DMS79 (cell line): ENCODE measurements around the gene GAREM1.
"Not testable (repeated sequence)": the region's sequence is repeated elsewhere in the genome, so short reads cannot be mapped to it uniquely, and the experiment has no call there.

ENCODE experiments used
- DNase-seq: peaks from one replicate; lab custom pipeline; 2025; lab: John Stamatoyannopoulos, UW

GAREM1 gene

GRCh38 chr18:32368170-32368569 lies 102.5 kb downstream of the GAREM1 start:
- DNase-seq, result no peak

GRCh38 chr18:32366586-32367538 lies 103.8 kb downstream of the GAREM1 start:
- no peak for DNase-seq

DNA sequence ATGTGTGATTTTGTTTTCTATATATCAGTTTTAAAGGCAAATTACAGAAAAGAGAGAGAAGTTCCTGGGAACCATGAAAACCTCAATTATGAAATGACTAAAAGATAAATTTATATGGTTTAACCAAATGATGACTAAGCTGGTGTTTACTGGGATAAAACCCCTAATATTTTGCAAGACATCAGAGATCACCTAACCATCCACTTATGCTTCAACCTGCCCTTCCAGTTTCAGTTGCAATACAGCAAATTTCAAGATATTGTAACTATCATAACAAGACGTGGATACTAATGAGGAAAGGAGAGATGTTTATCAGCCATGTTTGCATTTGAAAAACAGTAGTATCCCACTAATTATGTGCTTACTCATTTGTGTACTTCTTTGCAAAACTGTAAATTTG lies 108.2 kb downstream of the GAREM1 start:
- no peak for DNase-seq

DNA sequence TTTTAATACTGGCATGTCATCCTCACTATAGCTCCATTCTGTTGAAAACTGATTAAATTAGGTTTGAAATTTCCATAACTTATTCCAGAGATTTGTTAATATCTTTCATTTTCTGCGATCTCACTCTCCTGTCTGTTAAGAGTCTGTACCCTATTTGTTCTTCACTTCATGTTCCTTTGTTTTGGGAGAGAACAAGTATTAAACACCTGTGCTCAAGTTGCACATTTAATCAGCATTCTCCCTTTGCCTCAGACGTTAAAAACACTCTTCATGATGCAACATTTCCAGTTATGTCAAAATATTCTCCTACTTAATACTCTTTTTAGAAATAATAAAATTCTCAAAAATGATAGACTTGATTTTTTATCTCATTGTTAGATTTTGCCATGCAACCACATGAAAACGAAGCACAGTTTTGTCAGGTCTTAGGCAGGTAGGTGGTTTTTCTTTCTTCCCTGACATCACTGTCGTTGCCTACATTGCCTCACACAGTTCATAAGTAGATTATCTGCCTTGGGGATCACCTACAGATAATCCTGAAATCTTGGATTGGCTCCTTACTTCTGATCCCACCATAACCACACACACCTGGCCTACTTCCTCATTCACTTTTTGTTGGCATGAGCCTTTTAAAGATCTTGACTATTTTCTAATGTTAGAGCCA lies 109.9 kb downstream of the GAREM1 start:
- DNase-seq, result no peak

GRCh38 chr18:32358529-32358928 lies 112.2 kb downstream of the GAREM1 start:
- no peak for DNase-seq

GRCh38 chr18:32358075-32358474 lies 112.6 kb downstream of the GAREM1 start:
- DNase-seq, result no peak

- no peak for DNase-seq
Observed at GRCh38 chr18:32355896-32356295, 114.8 kb downstream of the GAREM1 start.

GRCh38 chr18:32354518-32354917 lies 116.2 kb downstream of the GAREM1 start:
- no peak for DNase-seq

- DNase-seq, result no peak
Observed at GRCh38 chr18:32353257-32353656, 117.4 kb downstream of the GAREM1 start.

DNA sequence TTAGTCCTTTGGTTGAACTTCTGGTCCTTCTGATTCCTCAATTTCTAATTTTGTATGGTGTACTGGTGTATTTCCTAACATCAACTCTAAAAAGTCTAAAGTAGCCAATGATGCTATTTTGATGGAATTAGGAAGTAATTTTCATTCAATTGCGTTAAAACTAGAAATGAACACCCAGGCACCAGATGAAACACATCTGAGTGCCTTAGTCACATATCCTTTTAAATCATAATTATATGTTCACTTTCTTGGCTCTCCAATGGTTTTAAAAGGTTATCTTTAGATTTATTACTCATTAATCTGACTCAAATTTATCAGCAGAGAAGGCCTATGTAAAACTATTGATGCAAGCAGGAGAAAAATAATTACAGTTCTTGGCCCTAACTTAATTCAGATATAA lies 119.7 kb downstream of the GAREM1 start:
- DNase-seq, result no peak

- peak; percentile 21 for DNase-seq
Observed at GRCh38 chr18:32349728-32350395, 120.8 kb downstream of the GAREM1 start.

DNA sequence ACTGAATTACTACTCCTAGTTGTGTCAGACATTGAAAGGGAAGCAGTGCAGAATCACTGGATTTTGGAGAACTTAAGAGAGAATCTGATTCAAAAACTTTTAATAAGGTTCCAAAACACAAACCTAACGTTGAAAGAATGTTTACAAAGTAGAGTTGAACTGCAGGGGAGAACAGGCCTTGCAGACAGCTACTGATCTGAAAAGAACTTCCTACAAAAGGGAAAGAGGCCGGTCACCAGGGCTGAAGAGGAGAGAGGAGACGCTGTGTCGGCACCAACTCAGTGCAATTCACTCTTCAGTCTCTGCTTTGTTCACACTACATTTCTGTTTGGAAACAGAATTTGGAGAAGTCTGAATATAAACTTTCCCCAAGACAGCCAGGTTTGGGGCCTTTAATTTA lies 124.0 kb downstream of the GAREM1 start:
- DNase-seq, result no peak

DNA sequence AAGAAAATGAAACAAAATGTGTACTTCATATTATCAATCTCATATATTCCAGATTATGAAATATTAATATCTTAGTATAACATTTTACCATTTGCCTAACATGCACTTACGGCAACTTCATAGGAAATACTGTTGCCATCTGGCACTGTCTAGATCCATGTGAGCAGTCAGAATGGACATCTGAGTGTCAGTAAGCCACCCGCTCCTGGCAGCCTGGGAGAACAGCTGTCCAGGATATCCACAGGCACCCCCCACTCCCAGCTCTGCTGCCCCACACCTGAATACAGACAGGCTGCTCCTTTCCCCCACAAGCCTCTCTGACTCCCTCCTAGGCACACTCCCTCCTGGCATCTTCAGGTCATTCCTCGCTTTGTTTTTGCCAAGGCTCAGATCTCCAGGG lies 127.0 kb downstream of the GAREM1 start:
- no peak for DNase-seq

DNA sequence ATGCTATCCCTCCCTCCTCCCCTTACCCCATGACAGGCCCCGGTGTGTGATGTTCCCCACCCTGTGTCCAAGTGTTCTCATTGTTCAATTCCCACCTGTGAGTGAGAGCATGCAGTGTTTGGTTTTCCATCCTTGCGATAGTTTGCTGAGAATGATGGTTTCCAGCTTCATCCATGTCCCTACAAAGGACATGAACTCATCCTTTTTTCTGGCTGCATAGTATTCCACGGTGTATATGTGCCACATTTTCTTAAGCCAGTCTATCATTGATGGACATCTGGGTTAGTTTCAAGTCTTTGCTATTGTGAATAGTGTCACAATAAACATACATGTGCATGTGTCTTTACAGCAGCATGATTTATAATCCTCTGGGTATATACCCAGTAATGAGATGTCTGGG lies 129.6 kb downstream of the GAREM1 start:
- not testable (repeated sequence) for DNase-seq

- DNase-seq, result no peak
Observed at GRCh38 chr18:32339045-32339444, 131.6 kb downstream of the GAREM1 start.

DNA sequence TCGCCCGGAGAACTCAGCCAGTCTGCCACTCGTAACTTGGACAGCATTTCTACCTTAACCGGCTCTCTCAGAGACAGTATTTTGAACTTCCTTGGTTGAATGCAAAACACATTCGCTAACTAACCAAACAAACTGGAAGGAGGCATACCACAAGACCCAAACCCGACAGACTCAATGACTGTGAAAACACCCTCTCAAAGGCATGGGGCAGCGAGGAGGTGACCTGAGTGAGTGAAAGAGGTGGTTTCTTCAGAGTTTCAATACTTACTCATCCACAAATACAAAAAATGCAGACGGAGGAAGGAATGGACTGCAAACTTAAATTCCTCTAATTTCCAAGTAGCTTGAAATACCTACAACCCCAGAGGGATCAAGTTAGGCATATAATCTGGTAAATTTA lies 132.9 kb downstream of the GAREM1 start:
- DNase-seq, result peak; percentile 4

DNA sequence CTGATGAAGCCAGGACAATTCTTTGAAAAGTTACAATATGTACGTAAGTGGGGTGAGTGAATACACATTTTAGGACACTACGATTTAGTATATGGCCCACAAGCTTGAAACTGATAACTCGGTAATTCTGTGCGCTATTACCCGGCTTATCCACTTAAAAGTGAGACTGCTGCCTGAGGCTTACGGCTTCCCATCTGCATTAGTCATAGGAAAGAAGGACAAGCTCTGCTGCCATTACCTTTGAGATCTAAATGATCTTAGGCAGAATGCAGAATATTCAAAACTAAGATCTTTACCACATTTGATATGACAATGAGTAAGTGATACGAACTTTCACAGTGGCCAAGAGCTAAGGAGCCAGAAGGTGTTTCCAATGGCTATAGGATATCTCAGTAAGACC lies 133.3 kb downstream of the GAREM1 start:
- DNase-seq, result no peak

DNA sequence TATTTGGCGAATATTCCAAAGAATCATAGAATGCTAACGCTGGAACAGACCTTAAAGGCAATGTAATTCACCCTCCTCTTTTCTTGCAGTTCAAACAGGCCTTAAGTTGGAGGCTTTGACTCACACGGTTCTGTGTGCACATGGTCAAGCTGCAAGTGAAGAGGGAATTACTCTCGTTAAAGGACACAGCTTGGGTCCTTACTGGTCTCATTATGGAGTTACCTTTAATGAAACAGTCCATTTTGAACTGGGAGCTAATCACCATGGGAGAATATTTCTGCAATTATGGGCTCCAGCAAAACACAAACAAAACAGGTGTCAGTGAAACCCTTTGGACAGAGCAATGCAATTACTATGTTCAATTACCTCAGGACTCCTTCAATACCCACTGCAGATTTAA lies 135.5 kb downstream of the GAREM1 start:
- no peak for DNase-seq

DNA sequence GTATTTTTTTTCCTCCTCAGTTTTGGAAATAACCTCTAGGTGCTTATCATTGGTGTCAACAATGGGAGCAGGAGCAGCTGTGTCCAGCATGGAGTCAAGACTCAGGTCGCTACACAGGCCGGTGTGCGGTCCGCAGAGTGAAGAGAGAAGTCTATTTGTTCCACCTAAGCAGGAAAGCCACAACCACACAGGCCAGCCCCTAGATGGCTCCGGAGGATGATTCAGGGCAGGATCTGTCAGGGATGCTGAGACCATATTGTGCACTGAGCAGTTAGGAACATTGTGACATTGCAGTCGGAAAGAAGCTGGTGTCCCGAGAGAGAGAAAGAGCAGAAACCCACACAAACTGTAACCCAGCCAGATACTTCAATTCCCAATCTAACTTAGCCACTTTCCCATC lies 136.9 kb downstream of the GAREM1 start:
- DNase-seq, result no peak

- no peak for DNase-seq
Observed at GRCh38 chr18:32332708-32333107, 138.0 kb downstream of the GAREM1 start.

GRCh38 chr18:32328974-32329373 lies 141.7 kb downstream of the GAREM1 start:
- DNase-seq, result no peak

GRCh38 chr18:32328379-32328778 lies 142.3 kb downstream of the GAREM1 start:
- no peak for DNase-seq
